Panc1 (cell line): Measurements from ENCODE around the gene BLM. TPM values are rescaled to one million over a fixed set of nuclear protein-coding genes. Genes with fewer than 3 reads are reported as not detected.

Source experiments
- ATAC-seq: fragments of 200-7000 bp; cut with Tn5 transposase; 2 replicates; pipeline ENCODE4 v1.9.1; 2020; ENCODE audit warnings: mild to moderate bottlenecking, moderate library complexity
- BruUV-seq: library from RNA; stranded (reverse); fragments of 400-500 nt; replicated peaks from 2 replicates; lab custom pipeline; 2021; lab: Mats Ljungman, UMichigan
- CTCF ChIA-PET: fragments of 300-600 bp; sonication (Branson Sonifier 250); formaldehyde crosslinking; loops from one replicate; lab custom pipeline; 2022; ENCODE audit warnings: antibody characterized with exemption; lab: Charles Lee
- POLR2A ChIA-PET: fragments of 300-600 bp; sonication (Branson Sonifier 250); formaldehyde crosslinking; loops from one replicate; lab custom pipeline; 2022; ENCODE audit warnings: antibody characterized with exemption; lab: Charles Lee
- DNase-seq: peaks from one replicate; pipeline ENCODE4 v3.0.0-alpha.2; 2010; ENCODE audit warnings: low read depth, low spot score
- H3K27ac ChIP-seq: 2 replicates; pipeline ENCODE4 v1.5.1; 2011; ENCODE audit warnings: mild to moderate bottlenecking, low read length, inconsistent platforms
- H3K27me3 ChIP-seq: fragments of 200-500 bp; sonication (Bioruptor generic); 2 replicates; pipeline ENCODE4 v1.6.0; 2014; ENCODE audit warnings: low read length, inconsistent platforms; ENCODE audit not compliant: control insufficient read depth, insufficient read depth
- H3K36me3 ChIP-seq: fragments of 200-500 bp; sonication (Bioruptor generic); 2 replicates; pipeline ENCODE4 v1.5.1; 2014; ENCODE audit warnings: inconsistent platforms, mild to moderate bottlenecking, low read length, moderate library complexity; ENCODE audit not compliant: control insufficient read depth, insufficient read depth
- H3K4me1 ChIP-seq: 2 replicates; pipeline ENCODE4 v1.5.1; 2011; ENCODE audit warnings: inconsistent platforms, mild to moderate bottlenecking, low read length, moderate library complexity; ENCODE audit not compliant: control insufficient read depth, insufficient read depth
- H3K4me3 ChIP-seq, 2 experiments: 2 replicates each; pipeline ENCODE4 v1.5.1; 2011 to 2012; ENCODE audit warnings: low read depth in 2 of 2, low read length in 2 of 2, mild to moderate bottlenecking in 2 of 2, inconsistent platforms in 1 of 2, moderate library complexity in 1 of 2
- H3K9me3 ChIP-seq: fragments of 200-500 bp; sonication (Bioruptor generic); 2 replicates; pipeline ENCODE4 v1.5.1; 2014; ENCODE audit warnings: low read depth, mild to moderate bottlenecking, inconsistent platforms, low read length, moderate library complexity; ENCODE audit not compliant: control insufficient read depth, insufficient read depth
- POLR2AphosphoS5 ChIP-seq: IDR thresholded peaks from 2 replicates; pipeline ENCODE4 v1.6.1; 2012; ENCODE audit warnings: mild to moderate bottlenecking, low read depth, low read length, moderate library complexity
- REST ChIP-seq, 2 experiments: IDR thresholded peaks; 2 replicates each; pipeline ENCODE4 v1.6.1; 2011 to 2012; ENCODE audit warnings: low read depth in 2 of 2, control low read depth in 1 of 2, low read length in 1 of 2, mild to moderate bottlenecking in 1 of 2, moderate library complexity in 1 of 2; ENCODE audit not compliant: insufficient read depth in 1 of 2
- SIN3A ChIP-seq: IDR thresholded peaks from 2 replicates; pipeline ENCODE4 v1.6.1; 2012; ENCODE audit warnings: low read depth, mild to moderate bottlenecking, low read length, moderate library complexity, borderline replicate concordance; ENCODE audit not compliant: insufficient read depth
- TCF7L2 ChIP-seq: IDR thresholded peaks from 2 replicates; pipeline ENCODE4 v1.6.1; 2011; ENCODE audit warnings: mild to moderate bottlenecking, low read depth, low read length, inconsistent platforms
- in situ Hi-C: cut with HindIII; loops from 2 replicates; pipeline ENCODE4 v1.10.0; 2016; ENCODE audit warnings: low sequenced_read_pairs, low pct_unique_long_range_greater_than_20kb
- intact Hi-C: fragments of 100-400 bp; cut with micrococcal nuclease; formaldehyde crosslinking; loops from one replicate; pipeline ENCODE4 v1.10.0; 2022; ENCODE audit not compliant: unreplicated experiment
- total RNA-seq: library from RNA; stranded (reverse); gene quantifications from one replicate; pipeline ENCODE4 v1.2.1, GENCODE V29; 2021; ENCODE audit not compliant: unreplicated experiment
- TF ChIP-seq, protein P1 (sequence below): fragments of 450-650 bp; IDR thresholded peaks from 2 replicates; pipeline ENCODE4 v1.5.1; 2017; ENCODE audit warnings: mild to moderate bottlenecking

BLM gene
- total RNA-seq, 1 experiment from 2014 or later: 23.9 TPM

GRCh38 chr15:90701880-90702630 lies 15.1 kb upstream of the BLM start:
- DNase-seq: no peak
- CTCF ChIA-PET: no interaction called here

GRCh38 chr15:90703455-90703854 lies 13.7 kb upstream of the BLM start:
- ChIA-PET CTCF (no interaction called here), POLR2A (no interaction called here)
- intact Hi-C loops (no loop called here), in situ Hi-C loops (no loop called here)
- DNase-seq (no peak), ATAC-seq (no peak)
- H3K27ac ChIP-seq: no peak overlapping the region
- H3K9me3 ChIP-seq: no peaks in the 10 kb centered on the region
- H3K27me3 ChIP-seq: no peaks in the 10 kb centered on the region
- BruUV-seq: no TSS peak
- TF ChIP-seq, protein P1, sequence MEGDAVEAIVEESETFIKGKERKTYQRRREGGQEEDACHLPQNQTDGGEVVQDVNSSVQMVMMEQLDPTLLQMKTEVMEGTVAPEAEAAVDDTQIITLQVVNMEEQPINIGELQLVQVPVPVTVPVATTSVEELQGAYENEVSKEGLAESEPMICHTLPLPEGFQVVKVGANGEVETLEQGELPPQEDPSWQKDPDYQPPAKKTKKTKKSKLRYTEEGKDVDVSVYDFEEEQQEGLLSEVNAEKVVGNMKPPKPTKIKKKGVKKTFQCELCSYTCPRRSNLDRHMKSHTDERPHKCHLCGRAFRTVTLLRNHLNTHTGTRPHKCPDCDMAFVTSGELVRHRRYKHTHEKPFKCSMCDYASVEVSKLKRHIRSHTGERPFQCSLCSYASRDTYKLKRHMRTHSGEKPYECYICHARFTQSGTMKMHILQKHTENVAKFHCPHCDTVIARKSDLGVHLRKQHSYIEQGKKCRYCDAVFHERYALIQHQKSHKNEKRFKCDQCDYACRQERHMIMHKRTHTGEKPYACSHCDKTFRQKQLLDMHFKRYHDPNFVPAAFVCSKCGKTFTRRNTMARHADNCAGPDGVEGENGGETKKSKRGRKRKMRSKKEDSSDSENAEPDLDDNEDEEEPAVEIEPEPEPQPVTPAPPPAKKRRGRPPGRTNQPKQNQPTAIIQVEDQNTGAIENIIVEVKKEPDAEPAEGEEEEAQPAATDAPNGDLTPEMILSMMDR: no peak
- TF ChIP-seq TCF7L2 (no peak), SIN3A (no peak), POLR2AphosphoS5 (no peak), REST (IDR thresholded peaks at IDR 0.05; ENCODE audit: insufficient read depth in 1 of 2, low read depth in 2 of 2, low read length in 1 of 2) (no peak)
- H3K4me1 ChIP-seq: no peaks in the 10 kb centered on the region
- no peak overlapping the region for H3K4me3 ChIP-seq
- H3K36me3 ChIP-seq: no peaks in the 10 kb centered on the region

More at GRCh38 chr15:90701880-90702630, 15.1 kb upstream of the BLM start:
- Histone ChIP-seq H3K9me3 (no peaks in the 10 kb centered on the region), H3K36me3 (no peaks in the 10 kb centered on the region), H3K4me3 (no peak overlapping the region), H3K27ac (no peak overlapping the region), H3K4me1 (no peaks in the 10 kb centered on the region), H3K27me3 (no peaks in the 10 kb centered on the region)
- no peak for TF ChIP-seq POLR2AphosphoS5
- TF ChIP-seq, protein P1: no peak
- no peak for TF ChIP-seq REST (IDR thresholded peaks at IDR 0.05; ENCODE audit: insufficient read depth in 1 of 2, low read depth in 2 of 2, low read length in 1 of 2)
- TF ChIP-seq TCF7L2: no peak
- TF ChIP-seq SIN3A: no peak
- ATAC-seq: no peak
- in situ Hi-C loops (no loop called here), intact Hi-C loops (no loop called here)
- POLR2A ChIA-PET: no interaction called here
- BruUV-seq: no TSS peak
